Heart left ventricle (tissue), 13 donors: Measurements from ENCODE around the gene TEX13B.

Experiments used
- CTCF ChIP-seq, 12 donors: fragments of 200-600 bp; sonication (generic) in 4 of 12; IDR thresholded peaks; one replicate each; pipeline versions ENCODE4 v1.5.0 to v1.8.0; 2018 to 2022; ENCODE audit warnings: antibody characterized with exemption in 12 of 12, mild to moderate bottlenecking in 5 of 12
- POLR2A ChIP-seq, 2 donors: fragments of 450-650 bp; IDR thresholded peaks; one replicate each; pipeline ENCODE4 v1.6.1; 2017; ENCODE audit warnings: antibody characterized with exemption in 2 of 2, mild to moderate bottlenecking in 2 of 2, moderate library complexity in 2 of 2
- donor health status: ischemic (EF 13 %, LVEDD 7.1; RV severe dilation, severe dysfunction).
- donor health status: DM: no; HTN: yes; CAD: no.
- donor health status: DM: no; HTN: no; CAD: no.
- donor health status: ischemic (EF 25% LVEDD 6.9; RV normal size, moderate dysfunction).
- donor health status: ischemic (EF 25% LVEDD 5.7; RV mildly dilated, moderate dysfunction).
- donor health status: ischemic (EF 35%, LVEDD 5.7; RV mildly dilated, moderate dysfunction).
- donor health status: nonischemic (EF 11% LVEDD 7.7; RV severe dilation, severe dysfunction).
- donor health status: DM: yes; HTN: yes; CAD: no.
- donor health status: PGD.
- donor health status: ischemic (EF 29% LVEDD 5.4; RV normal size, mild dysfunction).
- donor health status: nonischemic (EF 23%, LVEDD 6.1; RV moderate dilation, normal function).

- TF ChIP-seq CTCF (IDR thresholded peaks at IDR 0.05) (no peak), POLR2A (IDR thresholded peaks at IDR 0.05) (no peak)
These were observed 43.9 kb upstream of the TEX13B start for GRCh38 chrX:108025954-108026600.
